Endodermal cell (in vitro differentiated cells): ENCODE measurements around the gene TNNC1. TPM values are rescaled to one million over a fixed set of nuclear protein-coding genes. Genes with fewer than 3 reads are reported as not detected.

Source experiments
- DNase-seq: peaks from one replicate; pipeline ENCODE4 v3.0.0-alpha.2; 2017
- H3K27ac ChIP-seq: 2 replicates; pipeline ENCODE4 v1.5.1; 2013; ENCODE audit warnings: mild to moderate bottlenecking, low read depth, low read length, moderate library complexity
- H3K27me3 ChIP-seq: 2 replicates; pipeline ENCODE4 v1.6.1; 2013; ENCODE audit warnings: mild to moderate bottlenecking, low read length, moderate library complexity; ENCODE audit not compliant: insufficient read depth, control insufficient read depth, poor library complexity, severe bottlenecking
- H3K36me3 ChIP-seq: 2 replicates; pipeline ENCODE4 v1.7.0; 2013; ENCODE audit warnings: mild to moderate bottlenecking, low read length, moderate library complexity; ENCODE audit not compliant: control insufficient read depth, insufficient read depth
- H3K4me1 ChIP-seq: one replicate; pipeline ENCODE4 v1.7.0; 2013; ENCODE audit warnings: low read length; ENCODE audit not compliant: control insufficient read depth, insufficient read depth
- H3K4me3 ChIP-seq: 2 replicates; pipeline ENCODE4 v1.5.1; 2013; ENCODE audit warnings: mild to moderate bottlenecking, low read length, moderate library complexity
- H3K9ac ChIP-seq: 2 replicates; pipeline ENCODE4 v1.6.1; 2013; ENCODE audit warnings: mild to moderate bottlenecking, low read length, moderate library complexity; ENCODE audit not compliant: poor library complexity, severe bottlenecking; ENCODE audit errors: extremely low read depth
- H3K9me3 ChIP-seq: 2 replicates; pipeline ENCODE4 v1.6.1; 2013; ENCODE audit warnings: mild to moderate bottlenecking, low read length, moderate library complexity; ENCODE audit not compliant: control insufficient read depth
- H3K27ac Mint-ChIP-seq: 2 replicates; pipeline ENCODE4 v1.8.0; 2020; ENCODE audit warnings: mixed read lengths
- H3K27me3 Mint-ChIP-seq: 2 replicates; pipeline ENCODE4 v1.8.0; 2021; ENCODE audit warnings: mild to moderate bottlenecking, mixed read lengths; ENCODE audit not compliant: insufficient read depth
- H3K36me3 Mint-ChIP-seq: 2 replicates; pipeline ENCODE4 v1.8.0; 2020; ENCODE audit warnings: low read depth, mixed read lengths
- H3K4me1 Mint-ChIP-seq: 2 replicates; pipeline ENCODE4 v1.8.0; 2020; ENCODE audit warnings: mixed read lengths
- H3K4me3 Mint-ChIP-seq: 2 replicates; pipeline ENCODE4 v1.8.0; 2020; ENCODE audit warnings: mild to moderate bottlenecking, moderate library complexity, mixed read lengths
- H3K9me3 Mint-ChIP-seq: 2 replicates; pipeline ENCODE4 v1.8.0; 2020; ENCODE audit warnings: mild to moderate bottlenecking, mixed read lengths
- CTCF ChIP-seq: fragments of 200-600 bp; sonication (generic); conservative IDR thresholded peaks from 2 replicates; pipeline ENCODE4 v1.5.0; 2021; ENCODE audit warnings: antibody characterized with exemption, mild to moderate bottlenecking
- WGBS, 2 experiments: methylation state at CpG; one replicate each; pipeline versions ENCODE4 v1.1.5 to v1.1.7; 2013; ENCODE audit warnings: missing lambda C conversion rate in 2 of 2, mixed read lengths in 1 of 2; ENCODE audit not compliant: insufficient coverage in 1 of 2, insufficient read length in 1 of 2; 5-methylcytosine and 5-hydroxymethylcytosine counted together
- total RNA-seq, 2 donors: library from RNA; stranded (reverse); fragmentation: NEBNext Ultra II Directional in 1 of 2; extraction: Animal tissue kit (Norgen Biotek cat#: 25700) in 1 of 2; gene quantifications; 2 replicates in 1 of 2; 3 replicates in 1 of 2; pipeline ENCODE4 v1.2.1, GENCODE V29; 2021

TNNC1 gene
- total RNA-seq, 2 donors from 2014 or later: 44.8 to 64.6 TPM

- H3K4me3 Mint-ChIP-seq: no peak overlapping the region
- Histone ChIP-seq H3K36me3 (peaks cover 73% of the 10 kb centered on the region), H3K4me1 (no peaks in the 10 kb centered on the region), H3K9ac (no peak overlapping the region), H3K27me3 (no peaks in the 10 kb centered on the region), H3K9me3 (no peaks in the 10 kb centered on the region), H3K4me3 (no peak overlapping the region), H3K27ac (no peak overlapping the region)
- DNase-seq: no peak
- H3K27me3 Mint-ChIP-seq: no peaks in the 10 kb centered on the region
- H3K4me1 Mint-ChIP-seq: peaks cover 11% of the 10 kb centered on the region
- no peak for TF ChIP-seq CTCF
- WGBS, 2 experiments: 94 to 96% methylated on average over 5 to 11 of the region's 11 CpGs
- no peaks in the 10 kb centered on the region for H3K9me3 Mint-ChIP-seq
- no peak overlapping the region for H3K27ac Mint-ChIP-seq
- H3K36me3 Mint-ChIP-seq: peaks cover 62% of the 10 kb centered on the region
These were observed 47.6 kb downstream of the TNNC1 start for GRCh38 chr3:52406231-52406661.

- peaks cover 78% of the 10 kb centered on the region for H3K36me3 ChIP-seq
- H3K27me3 ChIP-seq: no peaks in the 10 kb centered on the region
- no peak for DNase-seq
- no peak overlapping the region for H3K4me3 ChIP-seq
- Mint-ChIP-seq H3K27me3 (no peaks in the 10 kb centered on the region), H3K27ac (no peak overlapping the region), H3K4me3 (no peak overlapping the region), H3K36me3 (peaks cover 62% of the 10 kb centered on the region), H3K9me3 (no peaks in the 10 kb centered on the region), H3K4me1 (peaks cover 8% of the 10 kb centered on the region)
- no peaks in the 10 kb centered on the region for H3K4me1 ChIP-seq
- no peak overlapping the region for H3K27ac ChIP-seq
- TF ChIP-seq CTCF: no peak
- no peak overlapping the region for H3K9ac ChIP-seq
- 88 to 96% methylated on average over 3 to 4 of the region's 4 CpGs for WGBS, 2 experiments
- H3K9me3 ChIP-seq: no peaks in the 10 kb centered on the region
These were observed 48.2 kb downstream of the TNNC1 start for GRCh38 chr3:52405601-52406110.

- Histone ChIP-seq H3K9me3 (no peaks in the 10 kb centered on the region), H3K4me3 (no peak overlapping the region), H3K4me1 (no peaks in the 10 kb centered on the region), H3K27me3 (no peaks in the 10 kb centered on the region), H3K9ac (no peak overlapping the region), H3K27ac (no peak overlapping the region), H3K36me3 (peaks cover 81% of the 10 kb centered on the region)
- Mint-ChIP-seq H3K9me3 (no peaks in the 10 kb centered on the region), H3K36me3 (peaks cover 62% of the 10 kb centered on the region), H3K4me3 (no peak overlapping the region), H3K27me3 (no peaks in the 10 kb centered on the region), H3K27ac (no peak overlapping the region), H3K4me1 (peaks cover 13% of the 10 kb centered on the region)
- DNase-seq: no peak
- WGBS, 2 experiments: 96 to 100% methylated on average over 3 to 6 of the region's 6 CpGs
- TF ChIP-seq CTCF: no peak
These were observed 48.8 kb downstream of the TNNC1 start for GRCh38 chr3:52405066-52405465.
